ENCODE results near the gene TSPAN11. TPM values are rescaled to one million over a fixed set of nuclear protein-coding genes. Genes with fewer than 3 reads are reported as not detected.

The TSPAN11 gene
- total RNA-seq, 2 experiments from 2014 or later = not detected

DNA sequence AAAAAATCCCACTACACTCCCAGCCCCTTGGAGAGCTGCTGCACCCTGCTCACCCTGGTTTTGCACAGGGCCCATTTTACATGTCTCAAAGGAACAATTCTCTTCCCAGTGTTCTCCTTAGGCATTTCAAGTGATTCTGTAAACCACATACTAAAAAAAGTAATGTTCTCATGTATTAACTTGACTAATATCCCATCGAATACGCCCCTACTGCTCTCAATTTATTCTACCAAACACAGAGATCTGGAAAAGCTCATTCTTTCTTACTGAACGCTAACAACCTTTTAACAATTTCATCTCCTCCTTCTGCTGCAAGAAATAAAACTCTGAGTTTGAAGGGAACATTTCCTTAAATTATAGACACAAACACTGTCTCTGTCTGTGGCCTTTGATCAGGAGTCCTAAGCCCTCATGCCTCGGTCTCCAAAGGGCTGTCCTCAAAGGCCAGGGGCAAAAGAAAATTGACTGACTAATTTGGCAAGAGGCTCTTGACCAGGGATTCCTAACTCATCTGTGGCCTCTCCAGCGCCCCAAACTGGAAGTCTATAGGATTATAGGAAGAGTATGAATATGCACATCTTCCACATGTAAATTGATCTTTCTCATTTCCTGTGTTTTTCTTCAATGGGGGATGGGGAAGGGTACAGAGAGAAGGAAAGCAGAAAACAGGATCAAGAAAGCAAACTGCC, 17.1 kb upstream of the TSPAN11 start:
- ChIA-PET CTCF (no interaction called here), POLR2A (no interaction called here)

DNA sequence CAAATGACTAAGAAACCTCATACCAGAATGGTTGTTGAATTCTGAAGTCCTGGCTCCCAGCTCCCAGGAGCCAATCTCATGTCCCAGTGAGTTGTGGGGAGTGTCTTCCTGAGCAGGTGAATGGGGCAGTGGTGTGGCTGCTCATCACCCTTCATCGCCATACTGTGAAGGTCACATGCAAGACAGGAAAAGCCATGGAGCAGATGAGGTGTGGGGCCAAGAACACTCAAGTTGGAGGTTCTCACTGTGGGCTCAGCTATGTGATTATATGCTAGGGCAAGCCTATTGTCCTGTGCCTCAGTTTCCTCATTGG, 16.6 kb upstream of the TSPAN11 start:
- CTCF ChIA-PET = no interaction called here
- POLR2A ChIA-PET = no interaction called here

DNA sequence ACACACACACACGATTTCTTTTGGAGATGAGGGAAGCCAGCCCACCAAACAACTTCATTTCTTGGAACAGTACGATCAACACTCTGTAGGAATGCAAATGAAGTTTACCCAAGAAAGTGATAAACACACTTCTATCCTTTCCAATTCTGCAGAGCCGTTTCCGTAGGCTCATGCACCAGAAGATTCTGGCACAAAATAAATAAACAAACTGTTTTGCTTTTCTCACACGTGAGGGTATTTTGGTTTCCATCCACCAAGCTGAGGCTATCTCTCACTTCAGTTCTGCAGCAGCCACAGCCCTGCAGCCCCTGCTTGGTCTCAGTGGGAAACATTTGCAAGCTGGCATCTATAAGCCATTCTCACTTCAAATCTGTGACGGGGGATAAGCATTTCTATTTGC, 15.3 kb upstream of the TSPAN11 start:
- ChIA-PET CTCF (no interaction called here), POLR2A (no interaction called here)

DNA sequence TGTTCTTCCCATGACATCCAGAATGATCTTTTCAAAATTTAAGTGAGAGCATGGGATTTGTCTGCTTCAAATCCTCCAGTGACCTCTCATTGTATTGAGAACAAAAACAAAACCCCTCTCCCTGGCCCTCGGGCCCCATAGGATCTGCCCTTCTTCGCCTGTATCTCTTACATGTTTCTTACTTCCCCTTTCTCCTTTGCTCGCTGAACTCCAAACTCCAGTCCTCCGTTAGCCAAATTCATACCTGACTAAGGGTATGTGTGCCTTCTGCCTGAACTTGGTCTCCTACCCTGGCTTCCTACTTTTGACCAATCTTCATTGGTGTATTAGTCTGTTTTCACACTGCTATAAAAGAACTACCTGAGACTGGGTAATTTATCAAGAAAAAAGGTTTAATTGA, 13.2 kb upstream of the TSPAN11 start:
- ChIA-PET CTCF (no interaction called here), POLR2A (no interaction called here)

DNA sequence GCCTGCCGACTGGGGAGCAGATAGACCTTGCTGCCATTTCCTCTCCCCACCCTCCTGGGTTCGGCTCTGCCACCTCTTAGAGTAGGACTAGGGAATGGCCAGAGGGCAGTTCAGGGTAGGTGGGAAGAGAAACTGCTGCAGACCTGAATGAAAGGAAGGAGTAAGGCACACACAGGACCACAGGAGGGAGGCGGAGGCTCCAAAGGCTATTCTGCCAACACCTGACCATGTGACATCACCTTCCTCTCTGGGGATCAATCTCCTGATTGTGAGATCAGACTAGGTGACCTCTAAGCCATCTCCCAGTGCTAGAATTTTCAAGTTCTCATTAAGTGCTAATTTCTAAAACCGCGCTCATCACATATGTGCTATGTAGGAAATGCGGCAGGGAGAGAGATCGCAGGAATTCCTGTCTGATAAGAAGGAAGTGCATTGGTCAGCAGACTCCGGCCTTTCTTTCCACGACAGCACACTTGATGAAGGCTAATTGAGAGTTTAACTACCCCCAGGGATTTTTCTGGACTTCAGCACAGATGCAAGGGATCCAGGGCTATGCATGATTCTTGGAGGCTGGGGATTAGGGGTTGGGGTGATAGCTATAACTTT, 11.5 kb upstream of the TSPAN11 start:
- POLR2A ChIA-PET = no interaction called here

DNA sequence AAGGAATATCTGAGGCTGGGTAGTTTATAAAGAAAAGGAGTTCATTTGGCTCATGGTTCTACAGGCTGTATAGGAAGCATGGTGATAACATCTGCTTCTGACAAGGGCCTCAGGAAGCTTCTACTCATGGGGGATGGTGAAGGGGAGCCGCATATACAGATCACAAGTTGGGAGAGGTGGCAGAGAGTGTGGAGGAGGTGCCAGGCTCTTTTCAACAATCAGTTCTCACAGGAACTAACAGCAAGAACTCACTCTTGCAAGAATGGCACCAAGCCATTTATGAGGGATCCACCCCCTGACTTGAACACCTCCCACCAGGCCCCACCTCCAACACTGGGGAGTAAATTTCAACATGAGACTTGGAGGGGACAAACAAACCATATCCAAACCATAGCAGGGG, 3.5 kb upstream of the TSPAN11 start:
- CTCF ChIA-PET = no interaction called here

More for the DNA sequence above, 11.5 kb upstream of the TSPAN11 start:
- CTCF ChIA-PET = no interaction called here

DNA sequence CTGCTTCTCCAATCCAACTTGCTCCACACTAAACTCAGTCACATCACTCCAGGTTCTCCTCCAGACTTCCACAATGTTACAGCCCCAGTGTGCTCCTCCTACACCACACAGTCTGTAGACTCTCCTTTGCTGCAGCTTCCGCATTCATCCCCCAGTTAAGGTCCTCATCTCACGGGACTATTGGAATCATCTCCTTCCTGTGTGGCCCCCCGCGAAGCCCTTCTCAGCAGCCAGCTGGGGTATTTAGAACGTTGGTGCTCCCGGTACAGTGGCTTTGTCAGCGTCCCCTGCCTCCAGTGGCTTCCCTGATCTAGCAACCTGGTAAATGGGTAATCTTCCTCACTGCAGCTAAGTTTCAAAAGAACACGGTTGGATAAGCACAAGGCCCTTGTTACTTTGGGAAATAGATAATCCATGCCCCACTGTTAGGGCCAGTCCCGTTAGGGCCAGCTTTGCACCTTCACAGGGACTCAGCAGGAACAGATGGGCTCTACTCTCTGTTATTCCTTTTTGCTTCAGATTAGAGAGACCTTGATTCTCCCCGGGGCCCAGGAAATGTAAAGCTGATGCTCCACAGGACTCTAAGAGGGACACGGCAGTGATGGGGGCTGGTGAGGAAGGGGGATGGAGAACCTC, 823 bp upstream of the TSPAN11 start:
- POLR2A ChIA-PET = no interaction called here
- CTCF ChIA-PET = no interaction called here

More for the DNA sequence above, 3.5 kb upstream of the TSPAN11 start:
- POLR2A ChIA-PET = no interaction called here

DNA sequence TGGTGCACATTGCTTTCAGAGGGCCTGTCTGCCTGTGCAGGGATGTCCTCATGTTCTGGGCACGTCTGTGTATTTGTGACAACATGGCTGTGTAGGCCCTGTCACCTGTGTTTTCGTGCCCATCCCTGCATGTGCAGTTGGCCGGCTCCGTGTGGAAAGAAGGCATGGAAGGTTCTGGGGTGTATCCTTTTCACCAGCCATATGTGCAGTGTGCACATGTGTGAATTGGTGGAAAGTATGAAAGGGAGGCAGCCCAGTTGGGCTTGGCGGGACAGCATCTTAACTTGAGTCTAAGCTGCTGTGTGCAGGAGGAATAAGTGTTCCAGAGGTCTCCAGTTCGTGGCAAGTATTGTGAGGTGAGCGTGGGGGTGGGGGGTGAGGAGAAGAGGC, 669 bp downstream of the TSPAN11 start:
- ChIA-PET CTCF (no interaction called here), POLR2A (no interaction called here)

DNA sequence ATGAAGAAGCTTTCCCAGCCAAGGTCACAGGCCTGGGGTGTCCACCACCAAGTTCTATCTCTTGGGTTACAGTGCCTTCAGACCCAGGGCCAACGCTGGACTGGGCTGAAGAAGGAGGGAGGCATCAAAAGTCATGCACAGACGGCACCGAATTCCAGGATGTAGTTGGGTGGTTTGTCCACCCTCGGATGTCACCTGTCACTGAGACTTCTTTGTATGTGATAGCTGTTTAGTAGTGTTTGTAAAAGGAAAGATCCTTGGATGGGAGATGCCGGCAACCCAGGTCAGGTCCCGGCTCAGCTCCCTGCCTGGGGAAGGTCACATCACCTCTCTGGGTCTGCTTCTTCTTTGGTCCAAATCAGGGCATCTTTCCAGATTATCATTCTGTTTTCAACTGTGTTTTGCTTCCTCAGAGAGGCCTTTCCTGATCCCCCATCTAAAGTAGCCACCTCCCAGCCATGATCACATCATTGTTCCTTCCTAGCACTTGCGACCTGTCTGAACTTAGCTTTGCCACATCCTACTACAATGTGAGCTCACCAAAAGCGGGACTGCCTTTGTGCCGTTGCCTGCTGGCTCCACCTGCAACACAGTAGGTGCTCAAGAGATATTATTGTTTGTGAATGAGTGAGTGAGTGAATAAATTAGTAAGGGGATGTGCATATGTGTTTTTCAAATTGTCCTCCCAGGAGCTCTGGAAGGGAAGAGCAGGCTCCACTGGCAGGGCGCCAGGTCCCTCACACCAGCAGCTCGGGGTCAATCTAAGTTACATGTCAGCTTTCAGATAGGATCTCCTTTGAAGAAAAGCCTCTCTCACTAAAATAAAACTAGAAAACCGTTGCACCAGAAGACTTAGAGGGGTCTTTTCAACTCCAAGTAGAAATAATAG, 2.1 kb downstream of the TSPAN11 start:
- CTCF ChIA-PET = no interaction called here
- POLR2A ChIA-PET = no interaction called here

DNA sequence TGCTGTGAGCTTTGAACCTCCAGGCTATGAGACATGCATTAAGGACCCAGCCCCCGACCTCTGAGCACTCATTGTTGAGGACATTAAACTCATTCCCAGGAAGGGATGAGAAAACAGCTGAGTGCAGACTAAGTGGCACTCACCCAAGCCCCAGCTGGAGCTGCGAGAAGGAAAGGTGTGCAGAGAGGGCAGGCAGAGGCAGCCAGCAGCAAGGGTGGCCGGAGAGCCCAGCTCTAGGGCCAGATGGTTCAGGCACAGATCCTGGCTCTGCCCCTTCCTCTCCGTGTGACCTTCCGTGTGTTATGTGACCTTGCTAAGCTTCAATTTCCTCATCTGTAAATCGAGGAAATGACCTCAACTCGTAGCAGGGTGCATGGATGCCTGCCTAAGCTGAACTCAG, 3.7 kb downstream of the TSPAN11 start:
- POLR2A ChIA-PET = no interaction called here
- CTCF ChIA-PET = no interaction called here

DNA sequence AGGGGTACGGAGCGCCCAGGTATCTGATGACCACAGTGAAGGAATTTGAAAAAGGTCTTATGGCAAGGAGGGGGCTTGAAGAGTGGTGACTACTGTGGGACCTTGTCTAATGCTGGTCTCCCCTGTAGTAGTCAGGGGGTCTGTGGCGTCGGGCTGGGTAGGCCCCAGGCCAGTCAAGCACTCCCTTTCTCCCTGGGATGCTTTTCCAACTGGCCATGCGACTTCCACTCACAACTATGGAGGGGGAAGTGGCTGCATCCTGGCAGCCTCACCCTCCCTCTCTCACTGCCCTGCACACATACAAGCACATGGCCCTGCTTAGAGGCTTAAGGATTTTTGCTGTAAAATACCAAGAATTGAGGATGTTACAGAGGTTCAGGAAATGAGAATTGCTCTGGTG, 4.1 kb downstream of the TSPAN11 start:
- ChIA-PET POLR2A (no interaction called here), CTCF (no interaction called here)

DNA sequence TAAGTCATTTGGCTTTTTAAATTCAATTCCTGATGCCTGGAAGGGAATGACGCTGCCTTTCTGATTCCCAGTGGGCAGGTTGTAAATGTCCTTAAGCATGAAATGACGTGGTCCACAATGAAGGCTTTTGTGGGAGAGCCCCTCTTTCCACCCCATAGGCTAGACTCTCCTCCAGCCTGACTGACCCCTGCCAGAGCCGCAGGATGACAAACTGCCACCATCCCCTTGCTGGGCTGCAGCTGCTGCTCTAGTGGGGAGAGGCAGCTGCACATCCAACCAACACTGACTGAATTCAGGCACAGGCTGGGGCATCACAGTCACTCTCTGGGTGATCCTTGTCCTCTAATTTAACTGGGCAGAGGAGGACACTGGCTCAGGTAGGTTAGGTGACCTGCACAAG, 6.3 kb downstream of the TSPAN11 start:
- ChIA-PET POLR2A (no interaction called here), CTCF (no interaction called here)

DNA sequence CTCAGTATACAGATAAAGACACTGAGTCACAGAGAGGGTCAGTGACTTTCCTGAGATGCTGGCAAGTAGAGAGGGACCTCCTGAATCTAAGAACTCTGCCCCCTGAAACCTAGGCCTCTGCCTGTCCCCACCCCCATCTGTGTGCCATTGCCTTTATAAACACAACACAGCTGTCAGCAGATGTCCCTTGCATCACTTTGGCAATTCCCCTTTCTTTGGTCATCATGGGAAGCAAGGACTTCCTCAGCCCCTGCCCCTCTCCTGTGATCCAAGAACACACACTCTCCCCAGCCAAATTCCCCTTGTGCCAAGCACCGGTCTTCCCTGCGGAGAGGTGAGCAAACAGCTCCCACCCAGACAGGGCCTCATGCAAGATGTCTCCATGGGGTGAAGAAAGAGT, 8.3 kb downstream of the TSPAN11 start:
- ChIA-PET POLR2A (no interaction called here), CTCF (no interaction called here)

DNA sequence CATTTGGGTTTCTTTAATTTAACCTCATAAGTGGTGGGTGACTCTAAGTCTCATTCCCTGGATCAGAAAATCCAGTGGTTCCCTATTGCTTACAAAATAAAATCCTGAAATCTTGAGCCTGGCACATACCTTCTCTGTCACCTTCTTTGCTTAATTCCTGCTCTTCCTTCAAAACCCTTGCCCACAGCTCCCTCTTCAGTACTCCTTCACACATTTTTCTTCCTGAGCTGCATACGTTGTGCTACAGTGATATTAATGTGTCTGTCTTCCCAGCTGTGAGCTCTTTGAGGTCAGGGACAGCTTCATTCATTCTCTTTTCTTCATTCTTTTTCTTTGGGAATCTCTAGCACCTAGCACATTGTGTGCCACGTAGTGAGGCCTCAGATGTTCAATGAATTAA, 9.5 kb downstream of the TSPAN11 start:
- ChIA-PET POLR2A (no interaction called here), CTCF (no interaction called here)

DNA sequence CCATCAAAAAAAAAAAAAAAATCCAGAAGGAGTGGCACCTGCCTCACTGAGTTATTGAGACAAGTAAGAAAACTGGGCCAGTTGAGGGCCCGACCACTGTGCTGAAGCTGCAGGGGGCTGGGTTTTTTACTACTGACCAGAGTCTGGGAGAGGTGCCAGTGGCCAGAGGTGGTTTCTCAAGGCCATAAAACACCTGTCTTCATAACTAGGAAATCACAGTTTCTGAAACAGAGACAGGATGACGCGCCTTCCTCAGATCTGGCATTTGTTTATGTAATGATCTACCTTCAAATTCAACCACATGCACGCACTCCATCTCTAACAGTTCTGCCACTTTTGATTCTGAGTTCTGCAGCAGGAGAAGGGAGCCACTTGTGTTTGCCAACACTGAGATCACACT, 12.7 kb downstream of the TSPAN11 start:
- ChIA-PET CTCF (no interaction called here), POLR2A (no interaction called here)

DNA sequence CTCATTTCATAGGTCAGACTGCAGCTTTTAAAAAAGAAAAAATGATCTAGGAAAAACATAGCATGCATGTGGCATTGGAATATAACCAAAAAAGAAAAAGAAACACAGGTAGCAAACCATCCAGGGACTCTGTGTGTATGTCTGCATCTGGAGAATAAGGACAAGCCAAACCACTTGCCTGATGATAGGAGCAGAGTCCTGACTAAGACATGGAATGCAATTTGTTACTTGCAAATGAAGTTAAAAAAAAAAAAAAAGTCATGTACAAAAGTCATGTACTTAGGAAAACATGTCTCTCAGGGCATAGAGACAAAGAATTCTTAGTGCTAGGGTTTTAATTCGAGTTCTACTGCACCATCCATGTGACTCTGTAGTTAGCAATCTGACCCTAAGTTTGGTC, 15.9 kb downstream of the TSPAN11 start:
- POLR2A ChIA-PET = no interaction called here

DNA sequence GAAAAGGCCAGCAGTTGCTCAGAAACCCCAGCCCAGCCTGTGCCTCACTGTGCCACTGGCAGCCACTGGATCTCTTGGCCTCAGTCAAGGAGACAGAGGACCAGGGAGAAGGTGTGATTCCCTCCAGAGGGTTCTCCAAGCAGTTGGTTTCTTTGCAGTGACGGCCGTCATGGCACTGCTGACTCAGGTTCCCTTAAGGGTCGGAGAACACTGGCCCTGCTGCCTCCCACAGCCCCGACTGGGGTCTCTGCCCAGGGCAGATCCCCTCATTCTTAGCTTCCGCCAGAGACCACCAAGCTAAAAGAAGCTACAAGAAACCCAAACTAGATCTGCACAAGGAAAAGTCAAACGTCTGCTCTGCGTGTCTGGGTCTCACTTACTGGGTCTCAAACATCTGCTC, 16.4 kb downstream of the TSPAN11 start:
- ChIA-PET POLR2A (no interaction called here), CTCF (no interaction called here)

More for the DNA sequence above, 15.9 kb downstream of the TSPAN11 start:
- CTCF ChIA-PET = no interaction called here

DNA sequence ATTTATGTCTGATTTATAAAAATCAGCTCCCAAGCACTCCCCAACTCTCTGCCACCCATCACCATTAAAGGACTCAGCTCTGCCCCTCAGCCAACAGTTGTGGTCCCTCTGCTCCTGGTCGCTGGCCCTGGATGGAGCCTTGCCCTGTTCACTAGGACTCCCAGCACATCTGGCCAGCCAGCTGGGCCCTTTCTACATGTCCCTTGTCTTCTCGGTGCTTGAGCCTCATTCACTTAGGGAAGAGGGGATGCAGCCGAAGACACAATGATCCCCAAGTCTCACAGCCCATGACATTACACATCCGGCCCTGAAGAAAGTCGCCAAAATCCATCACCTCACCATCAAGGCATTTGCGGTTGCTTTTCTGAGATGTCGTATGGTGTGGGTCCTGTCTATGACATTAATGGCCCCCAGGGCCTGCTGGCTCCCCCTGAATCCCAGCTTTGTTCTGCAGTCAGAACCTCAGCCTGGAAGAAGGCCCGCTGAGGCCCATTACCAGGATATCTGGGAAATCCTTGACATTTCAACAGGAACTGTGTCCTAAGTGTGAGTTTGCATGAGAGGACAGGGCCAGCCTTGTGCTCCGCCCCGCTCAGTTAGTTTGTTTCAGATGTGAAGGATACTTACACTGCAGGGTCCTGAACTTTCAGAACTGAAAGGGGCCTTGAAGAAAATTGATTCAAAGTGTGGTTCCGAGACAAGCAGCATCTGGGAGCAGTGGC, 19.1 kb downstream of the TSPAN11 start:
- ChIA-PET POLR2A (no interaction called here), CTCF (no interaction called here)

DNA sequence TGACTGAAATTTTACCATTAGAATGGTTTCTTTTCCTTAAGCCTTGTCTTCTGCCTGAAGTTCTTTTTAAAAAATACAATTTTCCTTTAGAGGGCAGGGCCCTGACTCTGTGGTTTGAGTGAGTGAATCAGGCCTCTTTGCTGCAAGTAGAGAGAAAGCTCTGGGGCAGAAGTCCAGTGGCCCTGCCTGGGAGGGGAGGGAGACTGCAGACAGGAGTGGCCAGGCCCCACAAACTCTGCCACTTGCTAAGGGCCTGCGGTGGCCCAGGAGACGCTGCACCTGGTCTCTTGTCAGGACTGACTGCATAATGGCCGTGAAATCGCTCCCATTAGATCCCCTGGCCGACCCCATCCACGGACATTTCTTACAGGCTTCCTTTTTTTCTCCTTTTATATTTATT, 25.5 kb downstream of the TSPAN11 start:
- POLR2A ChIA-PET = no interaction called here
- CTCF ChIA-PET = no interaction called here

DNA sequence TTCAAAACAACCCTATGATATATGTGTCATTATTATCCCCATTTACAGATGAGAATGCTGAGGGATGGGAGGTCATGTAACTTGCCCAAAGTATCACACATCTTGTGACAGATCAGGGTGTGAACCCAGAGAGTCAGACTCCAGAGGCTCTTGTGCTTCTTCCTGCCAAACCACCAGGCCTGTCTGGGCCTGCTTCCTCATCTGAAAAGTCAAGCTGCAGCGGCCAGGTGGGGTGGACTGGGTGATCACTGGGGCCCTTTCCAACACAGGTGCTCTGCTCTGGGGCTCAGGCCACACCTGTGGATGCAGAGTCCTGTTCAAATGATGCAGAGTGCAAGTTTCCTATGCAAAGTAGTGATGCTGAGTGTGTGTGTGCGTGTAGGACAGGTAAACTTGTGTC, 26.7 kb downstream of the TSPAN11 start:
- POLR2A ChIA-PET = no interaction called here
- CTCF ChIA-PET = no interaction called here

Measured in activated CD8-positive, alpha-beta memory T cell treated with anti-CD3 and anti-CD28 coated beads for 36 hours (primary cell).